Mesodermal cell (in vitro differentiated cells): Measurements from ENCODE around the gene GLYATL3.

Experiments used
- H3K27ac ChIP-seq: 2 replicates; pipeline ENCODE4 v1.7.0; 2013; ENCODE audit warnings: mild to moderate bottlenecking, low read depth, low read length, moderate library complexity; ENCODE audit not compliant: severe bottlenecking
- H3K36me3 ChIP-seq: 2 replicates; pipeline ENCODE4 v1.7.1; 2013; ENCODE audit warnings: mild to moderate bottlenecking, low read length, moderate library complexity; ENCODE audit not compliant: control insufficient read depth, insufficient read depth
- H3K4me1 ChIP-seq: one replicate; pipeline ENCODE4 v1.7.1; 2013; ENCODE audit warnings: mild to moderate bottlenecking, low read length; ENCODE audit not compliant: insufficient read depth, control insufficient read depth, poor library complexity, severe bottlenecking
- H3K4me3 ChIP-seq: 2 replicates; pipeline ENCODE4 v1.7.0; 2013; ENCODE audit warnings: low read length, control low read depth, mild to moderate bottlenecking; ENCODE audit not compliant: insufficient read depth, poor library complexity, severe bottlenecking; ENCODE audit errors: extremely low read depth
- H3K9me3 ChIP-seq: 2 replicates; pipeline ENCODE4 v1.7.1; 2013; ENCODE audit warnings: mild to moderate bottlenecking, low read length, moderate library complexity; ENCODE audit not compliant: control insufficient read depth
- WGBS, 2 experiments: methylation state at CpG; one replicate each; pipeline ENCODE4 v1.1.5; 2013; ENCODE audit warnings: missing lambda C conversion rate in 2 of 2; ENCODE audit not compliant: insufficient coverage in 2 of 2; 5-methylcytosine and 5-hydroxymethylcytosine counted together

The GLYATL3 gene

GRCh38 chr6:49528571-49528970 is 28.8 kb downstream of the GLYATL3 start:
- H3K4me1 ChIP-seq = no peaks in the 10 kb centered on the region
- H3K9me3 ChIP-seq = no peaks in the 10 kb centered on the region
- H3K4me3 ChIP-seq = no peak overlapping the region
- WGBS, 2 experiments = 96% methylated on average over 2 of the region's 3 CpGs; no CpG with 5 or more reads in 1 of the 2 experiments
- no peak overlapping the region for H3K27ac ChIP-seq
- no peaks in the 10 kb centered on the region for H3K36me3 ChIP-seq

GRCh38 chr6:49530141-49530776 is 30.5 kb downstream of the GLYATL3 start:
- Histone ChIP-seq H3K27ac (no peak overlapping the region), H3K9me3 (no peaks in the 10 kb centered on the region), H3K4me3 (no peak overlapping the region), H3K36me3 (no peaks in the 10 kb centered on the region), H3K4me1 (no peaks in the 10 kb centered on the region)
- WGBS, 2 experiments = no CpG with 5 or more reads among the region's 2 CpGs

GRCh38 chr6:49531774-49532569 is 32.2 kb downstream of the GLYATL3 start:
- no peak overlapping the region for H3K4me3 ChIP-seq
- H3K36me3 ChIP-seq = no peaks in the 10 kb centered on the region
- H3K9me3 ChIP-seq = no peaks in the 10 kb centered on the region
- no peaks in the 10 kb centered on the region for H3K4me1 ChIP-seq
- 25 to 100% methylated on average over 1 to 2 of the region's 3 CpGs for WGBS, 2 experiments
- no peak overlapping the region for H3K27ac ChIP-seq

GRCh38 chr6:49535795-49536194 is 36.1 kb downstream of the GLYATL3 start:
- H3K9me3 ChIP-seq = no peaks in the 10 kb centered on the region
- no peaks in the 10 kb centered on the region for H3K36me3 ChIP-seq
- H3K4me3 ChIP-seq = no peak overlapping the region
- H3K4me1 ChIP-seq = no peaks in the 10 kb centered on the region
- H3K27ac ChIP-seq = no peak overlapping the region
- WGBS, 2 experiments = no CpG with 5 or more reads among the region's 5 CpGs

- Histone ChIP-seq H3K36me3 (no peaks in the 10 kb centered on the region), H3K27ac (no peak overlapping the region), H3K4me1 (no peaks in the 10 kb centered on the region), H3K4me3 (no peak overlapping the region), H3K9me3 (no peaks in the 10 kb centered on the region)
- no CpG with 5 or more reads among the region's 3 CpGs for WGBS, 2 experiments
Observed at GRCh38 chr6:49539102-49539501, 39.4 kb downstream of the GLYATL3 start.

DNA sequence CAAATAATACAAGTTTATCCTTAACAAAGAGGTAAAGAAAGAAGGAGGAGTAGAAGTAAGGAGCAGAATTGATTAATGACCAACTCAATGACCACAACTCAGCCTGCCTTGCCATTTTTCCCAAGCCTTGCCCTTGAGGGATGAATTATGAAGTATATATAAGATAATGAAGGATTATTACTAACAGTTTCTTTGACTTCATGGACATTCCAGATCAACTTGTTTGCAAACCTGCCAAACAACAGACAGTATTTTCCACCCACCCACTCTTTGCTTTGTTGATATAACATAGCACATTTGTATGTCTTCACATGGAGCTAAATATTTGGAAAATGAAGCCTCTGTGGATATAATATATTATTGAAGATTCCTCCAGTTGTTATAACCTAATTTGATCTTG is 40.9 kb downstream of the GLYATL3 start:
- Histone ChIP-seq H3K36me3 (no peaks in the 10 kb centered on the region), H3K27ac (no peak overlapping the region), H3K9me3 (no peaks in the 10 kb centered on the region), H3K4me1 (no peaks in the 10 kb centered on the region), H3K4me3 (no peak overlapping the region)

GRCh38 chr6:49541210-49541724 is 41.5 kb downstream of the GLYATL3 start:
- 40 to 60% methylated on average over 1 of the region's 1 CpG for WGBS, 2 experiments
- peak overlapping the region; percentile 39 for H3K27ac ChIP-seq
- no peaks in the 10 kb centered on the region for H3K4me1 ChIP-seq
- no peaks in the 10 kb centered on the region for H3K36me3 ChIP-seq
- H3K4me3 ChIP-seq = no peak overlapping the region
- H3K9me3 ChIP-seq = no peaks in the 10 kb centered on the region

- no peak overlapping the region for H3K4me3 ChIP-seq
- no peaks in the 10 kb centered on the region for H3K4me1 ChIP-seq
- no peaks in the 10 kb centered on the region for H3K9me3 ChIP-seq
- 92 to 100% methylated on average over 2 of the region's 3 CpGs for WGBS, 2 experiments
- H3K27ac ChIP-seq = peak overlapping the region; percentile 39
- no peaks in the 10 kb centered on the region for H3K36me3 ChIP-seq
Observed at GRCh38 chr6:49541936-49542335, 42.2 kb downstream of the GLYATL3 start.

- Histone ChIP-seq H3K27ac (no peak overlapping the region), H3K4me1 (no peaks in the 10 kb centered on the region), H3K4me3 (no peak overlapping the region), H3K36me3 (no peaks in the 10 kb centered on the region), H3K9me3 (no peaks in the 10 kb centered on the region)
- WGBS, 2 experiments = 96 to 98% methylated on average over 3 to 4 of the region's 7 CpGs
Observed at GRCh38 chr6:49543087-49543858, 43.5 kb downstream of the GLYATL3 start.

GRCh38 chr6:49546331-49546730 is 46.6 kb downstream of the GLYATL3 start:
- H3K4me3 ChIP-seq = no peak overlapping the region
- H3K27ac ChIP-seq = no peak overlapping the region
- peaks cover 5% of the 10 kb centered on the region for H3K4me1 ChIP-seq
- H3K9me3 ChIP-seq = no peaks in the 10 kb centered on the region
- H3K36me3 ChIP-seq = no peaks in the 10 kb centered on the region
- 75 to 88% methylated on average over 1 of the region's 1 CpG for WGBS, 2 experiments
